PC-9 (cell line): ENCODE measurements around the gene TSPAN17. TPM values are rescaled to one million over a fixed set of nuclear protein-coding genes. Genes with fewer than 3 reads are reported as not detected.

Experiments used
- BruUV-seq: library from RNA; stranded (reverse); fragments of 400-500 nt; replicated peaks from 2 replicates; lab custom pipeline; 2021; lab: Mats Ljungman, UMichigan
- CTCF ChIA-PET: fragments of 300-600 bp; sonication (Branson Sonifier 250); formaldehyde crosslinking; loops from one replicate; lab custom pipeline; 2022; ENCODE audit warnings: antibody characterized with exemption; lab: Charles Lee
- POLR2A ChIA-PET: fragments of 300-600 bp; sonication (Branson Sonifier 250); formaldehyde crosslinking; loops from one replicate; lab custom pipeline; 2022; ENCODE audit warnings: antibody characterized with exemption; ENCODE audit not compliant: unreplicated experiment; lab: Charles Lee
- DNase-seq, 2 experiments: peaks; one replicate each; pipeline versions ENCODE4 v3.0.0 to v3.0.0-alpha.2; 2015 to 2022; ENCODE audit warnings: mixed read lengths in 1 of 2
- H2AFZ ChIP-seq: fragments of 200-600 bp; sonication (generic); 2 replicates; pipeline ENCODE4 v1.8.1; 2017; ENCODE audit warnings: antibody characterized with exemption
- H3F3A ChIP-seq: fragments of 200-600 bp; sonication (generic); 2 replicates; pipeline ENCODE4 v1.8.1; 2017; ENCODE audit warnings: antibody characterized with exemption, mild to moderate bottlenecking, low read depth; ENCODE audit not compliant: insufficient read depth
- H3K27ac ChIP-seq: fragments of 200-600 bp; sonication (generic); 2 replicates; pipeline ENCODE4 v1.6.1; 2016; ENCODE audit warnings: mixed run types
- H3K27me3 ChIP-seq: fragments of 200-600 bp; sonication (generic); 2 replicates; pipeline ENCODE4 v1.6.1; 2016; ENCODE audit warnings: low read depth, mixed run types; ENCODE audit not compliant: insufficient read depth
- H3K36me3 ChIP-seq: fragments of 200-600 bp; sonication (generic); 2 replicates; pipeline ENCODE4 v1.6.1; 2016; ENCODE audit warnings: low read depth, mixed run types
- H3K4me1 ChIP-seq: fragments of 200-600 bp; sonication (generic); replicated peaks from 2 replicates; pipeline ENCODE4 v1.6.1; 2016; ENCODE audit warnings: mixed run types; ENCODE audit not compliant: insufficient read depth
- H3K4me2 ChIP-seq: fragments of 200-600 bp; sonication (generic); 2 replicates; pipeline ENCODE4 v1.6.1; 2017; ENCODE audit warnings: mixed run types
- H3K4me3 ChIP-seq: fragments of 200-600 bp; sonication (generic); 2 replicates; pipeline ENCODE4 v1.6.1; 2016; ENCODE audit warnings: mixed run types
- H3K79me2 ChIP-seq: fragments of 200-600 bp; sonication (generic); 2 replicates; pipeline ENCODE4 v1.6.1; 2017; ENCODE audit warnings: low read depth, mixed run types
- H3K9me2 ChIP-seq: fragments of 200-600 bp; sonication (generic); 2 replicates; pipeline ENCODE4 v1.8.1; 2017; ENCODE audit warnings: mild to moderate bottlenecking; ENCODE audit not compliant: insufficient read depth
- H3K9me3 ChIP-seq: fragments of 200-600 bp; sonication (generic); 2 replicates; pipeline ENCODE4 v1.8.1; 2016; ENCODE audit warnings: low read depth; ENCODE audit not compliant: insufficient read depth
- H4K20me1 ChIP-seq: fragments of 200-600 bp; sonication (generic); 2 replicates; pipeline ENCODE4 v1.8.1; 2017; ENCODE audit not compliant: insufficient read depth
- EZH2 ChIP-seq: fragments of 200-600 bp; sonication (generic); IDR thresholded peaks from 2 replicates; pipeline ENCODE4 v1.8.0; 2017; ENCODE audit warnings: antibody characterized with exemption, low read depth
- intact Hi-C: fragments of 100-400 bp; cut with micrococcal nuclease; formaldehyde crosslinking; loops from one replicate; pipeline ENCODE4 v1.10.0; 2022; ENCODE audit not compliant: unreplicated experiment
- total RNA-seq: library from RNA; stranded (reverse); gene quantifications from 2 replicates; pipeline ENCODE4 v1.2.3, GENCODE V29; 2021
- TF ChIP-seq, protein P1 (sequence below): fragments of 200-600 bp; sonication (generic); conservative IDR thresholded peaks from 2 replicates; pipeline ENCODE4 v1.6.1; 2017; ENCODE audit warnings: mixed run types, antibody characterized with exemption, mild to moderate bottlenecking, moderate library complexity

The TSPAN17 gene
- total RNA-seq, 1 experiment from 2014 or later, result 81.1 TPM

- no peaks in the 10 kb centered on the region for H3K27me3 ChIP-seq
- H3K27ac ChIP-seq, result no peak overlapping the region
- DNase-seq, result no peak
- no peaks in the 10 kb centered on the region for H3K9me2 ChIP-seq
- H4K20me1 ChIP-seq, result peaks cover 14% of the 10 kb centered on the region; the same call in 1 of the 2 replicates
- no peak for TF ChIP-seq EZH2
- TF ChIP-seq, protein P1, sequence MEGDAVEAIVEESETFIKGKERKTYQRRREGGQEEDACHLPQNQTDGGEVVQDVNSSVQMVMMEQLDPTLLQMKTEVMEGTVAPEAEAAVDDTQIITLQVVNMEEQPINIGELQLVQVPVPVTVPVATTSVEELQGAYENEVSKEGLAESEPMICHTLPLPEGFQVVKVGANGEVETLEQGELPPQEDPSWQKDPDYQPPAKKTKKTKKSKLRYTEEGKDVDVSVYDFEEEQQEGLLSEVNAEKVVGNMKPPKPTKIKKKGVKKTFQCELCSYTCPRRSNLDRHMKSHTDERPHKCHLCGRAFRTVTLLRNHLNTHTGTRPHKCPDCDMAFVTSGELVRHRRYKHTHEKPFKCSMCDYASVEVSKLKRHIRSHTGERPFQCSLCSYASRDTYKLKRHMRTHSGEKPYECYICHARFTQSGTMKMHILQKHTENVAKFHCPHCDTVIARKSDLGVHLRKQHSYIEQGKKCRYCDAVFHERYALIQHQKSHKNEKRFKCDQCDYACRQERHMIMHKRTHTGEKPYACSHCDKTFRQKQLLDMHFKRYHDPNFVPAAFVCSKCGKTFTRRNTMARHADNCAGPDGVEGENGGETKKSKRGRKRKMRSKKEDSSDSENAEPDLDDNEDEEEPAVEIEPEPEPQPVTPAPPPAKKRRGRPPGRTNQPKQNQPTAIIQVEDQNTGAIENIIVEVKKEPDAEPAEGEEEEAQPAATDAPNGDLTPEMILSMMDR, result no peak
- intact Hi-C loops, result loop anchor here (5.0 to 10.0 kb wide), 2 partner anchors 260 to 657 kb away; partner anchors contain the start of genes HIGD2A, NOP16, PRELID1 and RAB24
- no peaks in the 10 kb centered on the region for H3K9me3 ChIP-seq
- no peak overlapping the region for H3K4me3 ChIP-seq
- CTCF ChIA-PET, result no interaction called here
- no peak overlapping the region for H2AFZ ChIP-seq
- no TSS peak for BruUV-seq
- peaks cover 11% of the 10 kb centered on the region for H3K4me1 ChIP-seq
- no peaks in the 10 kb centered on the region; the same call in 1 of the 2 replicates for H3F3A ChIP-seq
- H3K36me3 ChIP-seq, result no peaks in the 10 kb centered on the region
- H3K79me2 ChIP-seq, result peaks cover 26% of the 10 kb centered on the region
- POLR2A ChIA-PET, result no interaction called here
- no peak overlapping the region for H3K4me2 ChIP-seq
Measured at GRCh38 chr5:176644878-176645670, 2.2 kb upstream of the TSPAN17 start.

DNA sequence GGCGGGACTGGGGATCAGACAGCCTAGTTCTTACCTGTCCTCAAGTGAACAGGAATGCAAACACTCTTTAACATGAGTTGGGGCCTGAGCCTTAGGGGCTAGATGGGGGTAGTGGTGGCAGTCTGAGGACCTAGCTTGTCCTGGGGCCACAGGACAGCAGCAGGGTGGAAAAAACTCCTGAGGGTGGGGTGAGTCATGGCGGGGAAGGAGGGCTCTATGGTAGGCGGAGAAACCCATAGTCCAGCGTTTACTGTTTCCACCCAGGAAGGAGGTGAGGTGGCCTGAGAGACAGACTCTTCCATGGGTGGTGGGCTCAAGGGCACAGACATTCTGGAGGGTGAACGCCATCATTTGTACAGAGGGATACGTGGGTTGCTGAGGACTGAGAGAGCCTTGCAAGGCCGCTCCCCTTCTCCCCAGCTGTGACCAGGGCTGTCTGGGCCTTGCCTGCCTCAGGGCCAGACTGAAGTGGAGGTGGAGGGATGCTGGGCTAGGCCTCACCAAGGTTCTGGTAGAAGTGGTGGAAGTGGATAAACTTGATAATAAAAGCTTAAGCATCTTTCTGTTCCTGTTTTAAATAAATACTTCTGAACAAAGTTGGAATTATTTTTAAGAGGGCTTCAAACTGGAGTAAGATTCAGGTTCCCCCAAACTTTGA lies 1.1 kb upstream of the TSPAN17 start:
- POLR2A ChIA-PET, result no interaction called here
- peaks cover 34% of the 10 kb centered on the region for H3K79me2 ChIP-seq
- no peaks in the 10 kb centered on the region; the same call in 1 of the 2 replicates for H3F3A ChIP-seq
- no peak overlapping the region for H3K27ac ChIP-seq
- no peaks in the 10 kb centered on the region for H3K9me2 ChIP-seq
- peaks cover 11% of the 10 kb centered on the region for H3K4me1 ChIP-seq
- TF ChIP-seq, protein P1, result no peak
- no peak for TF ChIP-seq EZH2
- H3K27me3 ChIP-seq, result no peaks in the 10 kb centered on the region
- no peaks in the 10 kb centered on the region for H3K36me3 ChIP-seq
- no peak for DNase-seq
- CTCF ChIA-PET, result interaction anchor here (0.5 to 0.9 kb wide), 4 partner anchors 25 to 916 kb away, joined by 4 to 5 read pairs (median 5); no protein-coding TSS in a partner anchor
- peak overlapping the region; percentile 86 for H2AFZ ChIP-seq
- peak overlapping the region; percentile 69 for H3K4me2 ChIP-seq
- no TSS peak for BruUV-seq
- peak overlapping the region; percentile 47; the same call in 1 of the 2 replicates for H3K4me3 ChIP-seq
- peaks cover 20% of the 10 kb centered on the region; the same call in 1 of the 2 replicates for H4K20me1 ChIP-seq
- intact Hi-C loops, result loop anchor here (2.0 to 10.0 kb wide), 4 partner anchors 197 to 656 kb away; partner anchors contain the start of genes FAF2, FGFR4, HIGD2A and NOP16
- H3K9me3 ChIP-seq, result no peaks in the 10 kb centered on the region

DNA sequence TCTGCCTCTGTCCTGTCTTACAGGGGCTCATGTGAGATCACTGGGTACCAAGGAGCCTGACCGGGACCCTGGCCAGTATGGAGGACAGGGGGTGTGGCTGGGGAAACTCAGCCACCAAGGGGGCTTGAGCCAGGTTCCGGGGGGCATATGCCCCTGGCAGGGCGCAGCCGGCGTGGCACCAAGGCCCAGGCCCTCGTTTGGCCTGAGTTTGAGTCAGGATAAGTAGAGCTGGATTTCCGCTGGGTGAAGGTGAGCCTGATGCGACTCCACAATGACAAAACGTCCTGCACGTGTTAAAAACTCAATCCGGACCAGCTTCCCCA lies 616 bp upstream of the TSPAN17 start:
- H3K27ac ChIP-seq, result no peak overlapping the region
- H3F3A ChIP-seq, result no peaks in the 10 kb centered on the region; the same call in 1 of the 2 replicates
- H4K20me1 ChIP-seq, result peaks cover 20% of the 10 kb centered on the region; the same call in 1 of the 2 replicates
- peak overlapping the region; percentile 86 for H2AFZ ChIP-seq
- peaks cover 11% of the 10 kb centered on the region for H3K4me1 ChIP-seq
- no peaks in the 10 kb centered on the region for H3K9me2 ChIP-seq
- H3K4me3 ChIP-seq, result peak overlapping the region; percentile 47; the same call in 1 of the 2 replicates
- peaks cover 34% of the 10 kb centered on the region for H3K79me2 ChIP-seq
- H3K27me3 ChIP-seq, result no peaks in the 10 kb centered on the region
- no peaks in the 10 kb centered on the region for H3K36me3 ChIP-seq
- peak overlapping the region; percentile 69 for H3K4me2 ChIP-seq
- POLR2A ChIA-PET, result interaction anchor here (0.5 to 0.6 kb wide), 2 partner anchors 109 to 548 kb away, joined by 3 to 4 read pairs; no protein-coding TSS in a partner anchor
- DNase-seq, result no peak
- no peaks in the 10 kb centered on the region for H3K9me3 ChIP-seq
- TF ChIP-seq EZH2, result no peak
- TF ChIP-seq, protein P1, result no peak
- intact Hi-C loops, result loop anchor here (1.0 to 10.0 kb wide), 7 partner anchors 37 to 656 kb away; partner anchors contain the start of genes FAF2, FGFR4, HIGD2A and NOP16
- TSS peak; percentile 99 for BruUV-seq
- CTCF ChIA-PET, result interaction anchor here (0.5 to 0.9 kb wide), 4 partner anchors 25 to 917 kb away, joined by 4 to 5 read pairs (median 5); no protein-coding TSS in a partner anchor
